VCaP (cell line): ENCODE results near the gene RPL12.
A peak's percentile ranks its signal among the peaks of the same experiment; 100 is the strongest.

Experiments used
- H3K27ac ChIP-seq: fragments of 450-650 bp; 2 replicates; pipeline ENCODE4 v1.5.1; 2017
- CTCF ChIP-seq: fragments of 450-650 bp; conservative IDR thresholded peaks from 2 replicates; pipeline ENCODE4 v1.5.1; 2017; ENCODE audit warnings: mild to moderate bottlenecking, moderate library complexity

The RPL12 gene

DNA sequence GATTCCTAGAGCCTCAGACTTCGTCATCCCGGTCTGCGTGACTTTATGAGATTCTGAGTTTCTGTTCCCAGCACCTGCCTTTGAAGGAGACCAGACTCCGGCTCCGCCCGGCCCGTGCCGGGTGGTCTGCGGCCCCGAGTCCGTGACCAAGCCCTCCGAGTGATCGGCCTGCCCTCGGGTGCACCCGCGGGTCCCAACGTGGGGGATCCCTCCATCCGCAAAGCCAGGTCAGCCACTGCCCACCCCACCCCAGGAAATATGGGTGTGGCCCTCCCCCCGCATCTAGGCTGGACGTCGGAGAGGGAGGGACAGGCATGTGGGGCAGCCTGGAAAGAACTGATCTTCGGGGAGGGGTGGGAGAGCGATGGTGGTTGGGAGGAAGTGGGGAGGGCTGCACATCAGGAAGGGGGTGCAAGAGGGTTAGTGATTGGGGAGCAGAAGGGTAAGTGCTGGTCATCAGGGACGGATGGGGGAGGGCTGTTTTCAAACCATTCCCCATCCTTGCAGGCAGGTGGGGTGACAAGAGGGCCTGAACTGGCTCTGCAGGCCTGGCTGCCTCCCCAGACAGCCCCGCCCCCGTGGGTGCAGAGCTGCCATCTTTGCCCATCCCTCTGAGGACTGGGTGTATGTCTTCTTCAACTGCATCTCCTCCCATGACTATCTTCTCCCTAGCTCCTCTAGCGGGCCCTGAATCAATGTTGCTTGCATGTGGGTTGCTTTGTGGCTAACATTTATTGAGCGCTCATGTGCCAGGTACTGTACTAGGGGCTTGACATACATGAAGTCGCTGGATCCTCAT, 851 bp upstream of the RPL12 start:
- TF ChIP-seq CTCF: 0 out of 2 replicates have a peak, but pooled peaks have one; percentile 6

GRCh38 chr9:127451608-127451857, 327 bp upstream of the RPL12 start:
- peak overlapping the region; percentile 98 for H3K27ac ChIP-seq
- TF ChIP-seq CTCF: no peak

More for the DNA sequence above, 851 bp upstream of the RPL12 start:
- H3K27ac ChIP-seq: peak overlapping the region; percentile 98

DNA sequence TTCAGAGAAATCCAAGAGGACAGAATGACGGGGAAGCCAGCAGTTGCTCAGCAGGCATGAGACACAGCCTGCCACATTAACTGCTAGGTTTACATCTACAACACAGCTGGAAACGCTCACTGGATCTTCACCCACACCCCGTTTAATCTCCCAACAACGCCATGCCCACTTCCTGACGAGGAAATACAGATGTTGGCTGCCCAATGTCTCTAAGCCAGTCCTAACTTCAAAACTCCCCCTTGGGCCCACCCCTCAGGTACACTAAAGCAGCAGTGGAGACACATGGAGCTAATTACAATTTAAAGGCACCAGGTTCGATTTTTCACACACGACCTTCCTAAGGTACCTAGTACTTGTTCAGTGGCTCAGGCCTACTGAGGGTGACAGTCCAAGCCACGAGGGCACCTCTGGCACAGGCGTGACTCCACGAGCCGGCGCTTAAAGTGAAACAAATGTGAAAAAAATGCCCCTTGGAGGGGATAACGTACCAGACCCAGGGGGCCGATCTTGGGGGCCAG, 904 bp downstream of the RPL12 start:
- H3K27ac ChIP-seq: peak overlapping the region; percentile 98
- TF ChIP-seq CTCF: no peak

DNA sequence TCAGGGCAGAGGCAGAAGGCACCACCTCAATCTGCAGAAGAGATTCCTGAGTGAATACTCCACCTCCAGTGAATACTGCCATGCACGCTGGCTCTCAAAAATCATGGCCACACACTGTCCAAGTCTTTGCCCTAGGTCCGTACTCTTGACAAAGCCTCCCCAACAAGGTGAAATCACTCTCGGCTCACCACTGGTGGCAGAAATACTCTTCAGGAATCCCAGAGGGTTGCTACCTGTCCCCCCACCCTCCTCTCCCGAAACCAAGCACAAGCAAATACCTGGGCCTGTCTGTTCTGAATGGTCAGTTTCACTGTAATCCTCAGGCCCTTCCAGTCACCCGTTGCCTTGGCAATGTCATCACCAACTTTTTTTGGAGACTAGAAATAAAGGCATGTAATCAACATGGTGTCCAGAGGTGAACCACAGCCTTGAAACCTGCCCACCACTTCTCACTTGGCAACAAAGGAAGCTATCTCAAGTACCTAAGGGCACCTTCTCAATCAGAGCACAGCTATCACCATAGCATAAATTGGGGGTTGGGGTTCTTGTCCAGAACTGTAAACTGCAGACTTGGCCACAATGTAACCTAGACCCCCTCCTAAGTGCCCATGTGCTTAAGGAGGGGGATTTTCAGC, 1.8 kb downstream of the RPL12 start:
- H3K27ac ChIP-seq: peak overlapping the region; percentile 98
- TF ChIP-seq CTCF: no peak

- no peak for TF ChIP-seq CTCF
- H3K27ac ChIP-seq: peak overlapping the region; percentile 98
These were observed 2.9 kb downstream of the RPL12 start for GRCh38 chr9:127448112-127448805.

DNA sequence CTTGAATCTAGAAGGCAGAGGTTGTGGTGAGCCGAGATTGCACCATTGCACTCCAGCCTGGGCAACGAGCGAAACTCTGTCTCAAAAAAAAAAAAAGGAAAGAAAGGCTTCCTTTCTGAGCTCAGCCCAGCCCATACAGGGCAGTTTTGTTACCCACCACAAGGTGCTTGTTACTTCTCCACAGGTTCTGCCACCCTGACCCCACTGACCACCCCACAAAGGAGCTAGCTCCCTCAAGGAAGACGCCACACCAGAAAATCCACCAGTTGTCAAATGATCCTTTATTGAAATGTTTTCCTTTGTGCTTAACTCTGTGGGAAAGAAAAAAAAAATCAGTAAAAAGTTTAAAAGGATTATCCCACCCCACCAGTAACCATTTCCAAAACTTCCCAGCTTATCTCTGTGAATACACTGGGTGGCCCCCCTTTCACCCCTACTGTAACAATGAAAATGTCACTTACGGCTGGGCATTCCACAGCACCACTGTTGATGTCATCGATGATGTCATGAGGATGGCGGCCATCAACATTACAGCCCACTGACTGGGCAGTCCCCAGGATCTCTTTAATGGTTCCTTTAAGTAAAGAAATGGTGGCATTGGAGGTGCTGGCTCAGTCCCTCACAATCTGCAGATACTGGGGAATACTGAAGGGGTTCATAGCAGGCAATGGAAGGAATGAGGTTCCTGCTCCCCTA, 3.6 kb downstream of the RPL12 start:
- peak overlapping the region; percentile 98 for H3K27ac ChIP-seq
- no peak for TF ChIP-seq CTCF
